Astrocyte (in vitro differentiated cells and primary cell): ENCODE data around the gene PIAS2. TPM values are rescaled to one million over a fixed set of nuclear protein-coding genes. Genes with fewer than 3 reads are reported as not detected.

Source experiments
- DNase-seq: peaks from one replicate; pipeline ENCODE4 v3.0.0-alpha.2; 2010; ENCODE audit warnings: low read depth
- FAIRE-seq: peaks from 2 replicates; lab custom pipeline; 2011; peaks lifted over from hg19 to GRCh38; lab: Jason Lieb, UNC
- H2AFZ ChIP-seq: 2 replicates; pipeline ENCODE4 v1.6.0; 2012; ENCODE audit warnings: low read depth, low read length, inconsistent platforms
- H3K27ac ChIP-seq: 2 replicates; pipeline ENCODE4 v1.5.1; 2011; ENCODE audit warnings: low read depth, low read length, inconsistent platforms
- H3K27me3 ChIP-seq: 2 replicates; pipeline ENCODE4 v1.6.0; 2011; ENCODE audit warnings: low read length, inconsistent platforms; ENCODE audit not compliant: insufficient read depth
- H3K36me3 ChIP-seq: 2 replicates; pipeline ENCODE4 v1.5.1; 2011; ENCODE audit warnings: low read length, inconsistent platforms; ENCODE audit not compliant: insufficient read depth
- H3K4me1 ChIP-seq: 2 replicates; pipeline ENCODE4 v1.5.1; 2011; ENCODE audit warnings: low read length, inconsistent platforms; ENCODE audit not compliant: insufficient read depth
- H3K4me2 ChIP-seq: 2 replicates; pipeline ENCODE4 v1.6.0; 2012; ENCODE audit warnings: low read length, inconsistent platforms
- H3K4me3 ChIP-seq: 2 replicates; pipeline ENCODE4 v1.5.1; 2011; ENCODE audit warnings: low read depth, mild to moderate bottlenecking, low read length, inconsistent platforms; ENCODE audit not compliant: insufficient read depth
- H3K79me2 ChIP-seq: 2 replicates; pipeline ENCODE4 v1.6.0; 2012; ENCODE audit warnings: mild to moderate bottlenecking, low read length, inconsistent platforms; ENCODE audit not compliant: insufficient read depth
- H3K9ac ChIP-seq: 2 replicates; pipeline ENCODE4 v1.6.0; 2012; ENCODE audit warnings: mild to moderate bottlenecking, low read length, inconsistent platforms
- H3K9me3 ChIP-seq: 2 replicates; pipeline ENCODE4 v1.5.1; 2012; ENCODE audit warnings: low read depth, mild to moderate bottlenecking, low read length, inconsistent platforms; ENCODE audit not compliant: insufficient read depth
- H4K20me1 ChIP-seq: 2 replicates; pipeline ENCODE4 v1.6.0; 2012; ENCODE audit warnings: low read length, inconsistent platforms; ENCODE audit not compliant: insufficient read depth
- H3K27ac Mint-ChIP-seq: one replicate; pipeline ENCODE4 v1.8.0; 2021; ENCODE audit warnings: mild to moderate bottlenecking, mixed read lengths; ENCODE audit not compliant: unreplicated experiment
- H3K27me3 Mint-ChIP-seq: one replicate; pipeline ENCODE4 v1.8.0; 2021; ENCODE audit warnings: low read depth, mixed read lengths; ENCODE audit not compliant: unreplicated experiment
- H3K36me3 Mint-ChIP-seq: one replicate; pipeline ENCODE4 v1.8.0; 2021; ENCODE audit warnings: low read depth, mixed read lengths; ENCODE audit not compliant: unreplicated experiment
- H3K4me1 Mint-ChIP-seq: one replicate; pipeline ENCODE4 v1.8.0; 2021; ENCODE audit warnings: low read depth, mixed read lengths; ENCODE audit not compliant: unreplicated experiment
- H3K4me3 Mint-ChIP-seq: one replicate; pipeline ENCODE4 v1.8.0; 2021; ENCODE audit warnings: mild to moderate bottlenecking, moderate library complexity, mixed read lengths; ENCODE audit not compliant: unreplicated experiment
- H3K9me3 Mint-ChIP-seq: one replicate; pipeline ENCODE4 v1.8.0; 2021; ENCODE audit warnings: mild to moderate bottlenecking, mixed read lengths; ENCODE audit not compliant: unreplicated experiment
- CTCF ChIP-seq: IDR thresholded peaks from 2 replicates; pipeline ENCODE4 v1.5.1; 2011; ENCODE audit warnings: low read depth, mild to moderate bottlenecking, inconsistent platforms, low read length, moderate library complexity; ENCODE audit not compliant: insufficient read depth
- EZH2 ChIP-seq: IDR thresholded peaks from 2 replicates; pipeline ENCODE4 v1.6.1; 2012; ENCODE audit warnings: mild to moderate bottlenecking, low read length, inconsistent platforms; ENCODE audit not compliant: insufficient read depth
- total RNA-seq: library from RNA; stranded (reverse); gene quantifications from 2 replicates; pipeline ENCODE4 v1.2.1, GENCODE V29; 2021

The PIAS2 gene
- total RNA-seq, 1 donor from 2014 or later: 29.3 TPM

GRCh38 chr18:46859855-46860254 is 57.5 kb downstream of the PIAS2 start:
- Histone ChIP-seq H3K36me3 (peaks cover under 1% of the 10 kb centered on the region), H3K4me1 (no peaks in the 10 kb centered on the region), H3K9me3 (no peaks in the 10 kb centered on the region), H3K79me2 (peaks cover 6% of the 10 kb centered on the region), H3K4me3 (no peak overlapping the region), H3K9ac (no peak overlapping the region), H3K4me2 (no peak overlapping the region), H4K20me1 (peaks cover 43% of the 10 kb centered on the region), H2AFZ (no peak overlapping the region), H3K27me3 (no peaks in the 10 kb centered on the region), H3K27ac (no peak overlapping the region)
- Mint-ChIP-seq H3K9me3 (no peaks in the 10 kb centered on the region), H3K36me3 (no peaks in the 10 kb centered on the region), H3K4me3 (no peak overlapping the region), H3K27me3 (no peaks in the 10 kb centered on the region), H3K27ac (peak overlapping the region; percentile 12), H3K4me1 (peaks cover 29% of the 10 kb centered on the region)
- no peak for FAIRE-seq
- peak; percentile 38 for DNase-seq
- TF ChIP-seq EZH2 (no peak), CTCF (no peak)

GRCh38 chr18:46858290-46858689 is 59.0 kb downstream of the PIAS2 start:
- DNase-seq: no peak
- H2AFZ ChIP-seq: no peak overlapping the region
- peak overlapping the region; percentile 6 for H3K27ac Mint-ChIP-seq
- no peaks in the 10 kb centered on the region for H3K4me1 ChIP-seq
- peaks cover 7% of the 10 kb centered on the region for H3K36me3 ChIP-seq
- no peaks in the 10 kb centered on the region for H3K9me3 ChIP-seq
- H3K9ac ChIP-seq: no peak overlapping the region
- H3K27me3 Mint-ChIP-seq: no peaks in the 10 kb centered on the region
- peaks cover 34% of the 10 kb centered on the region for H4K20me1 ChIP-seq
- no peak overlapping the region for H3K4me3 ChIP-seq
- TF ChIP-seq CTCF (no peak), EZH2 (no peak)
- H3K27ac ChIP-seq: no peak overlapping the region
- no peak overlapping the region for H3K4me2 ChIP-seq
- peaks cover 8% of the 10 kb centered on the region for H3K36me3 Mint-ChIP-seq
- FAIRE-seq: no peak
- peaks cover 29% of the 10 kb centered on the region for H3K4me1 Mint-ChIP-seq
- H3K79me2 ChIP-seq: peaks cover 2% of the 10 kb centered on the region
- no peaks in the 10 kb centered on the region for H3K9me3 Mint-ChIP-seq
- no peak overlapping the region for H3K4me3 Mint-ChIP-seq
- no peaks in the 10 kb centered on the region for H3K27me3 ChIP-seq

GRCh38 chr18:46856973-46857372 is 60.3 kb downstream of the PIAS2 start:
- Histone ChIP-seq H3K79me2 (peaks cover 2% of the 10 kb centered on the region), H3K27ac (no peak overlapping the region), H3K27me3 (no peaks in the 10 kb centered on the region), H4K20me1 (peaks cover 34% of the 10 kb centered on the region), H3K36me3 (peaks cover 7% of the 10 kb centered on the region), H3K9me3 (no peaks in the 10 kb centered on the region), H3K4me2 (no peak overlapping the region), H3K4me1 (no peaks in the 10 kb centered on the region), H2AFZ (no peak overlapping the region), H3K9ac (no peak overlapping the region), H3K4me3 (no peak overlapping the region)
- H3K4me1 Mint-ChIP-seq: peaks cover 29% of the 10 kb centered on the region
- H3K4me3 Mint-ChIP-seq: no peak overlapping the region
- H3K27ac Mint-ChIP-seq: no peak overlapping the region
- FAIRE-seq: no peak
- H3K9me3 Mint-ChIP-seq: no peaks in the 10 kb centered on the region
- no peak for DNase-seq
- TF ChIP-seq EZH2 (no peak), CTCF (no peak)
- H3K36me3 Mint-ChIP-seq: peaks cover 8% of the 10 kb centered on the region
- no peaks in the 10 kb centered on the region for H3K27me3 Mint-ChIP-seq
